ENCODE measurements around the gene ROCK2. TPM values are rescaled to one million over a fixed set of nuclear protein-coding genes. Genes with fewer than 3 reads are reported as not detected.

The ROCK2 gene
- total RNA-seq, 2 donors from 2014 or later, result 19.1 to 26.3 TPM

GRCh38 chr2:11325961-11326676, 18.3 kb downstream of the ROCK2 start:
- Mint-ChIP-seq H3K27me3 (no peaks in the 10 kb centered on the region), H3K36me3 (no peaks in the 10 kb centered on the region), H3K4me1 (ENCODE audit: low read depth in 2 of 2) (peaks cover 13 to 22% of the 10 kb centered on the region in 2 donors), H3K9me3 (no peaks in the 10 kb centered on the region), H3K27ac (no peak overlapping the region), H3K4me3 (no peak overlapping the region)
- ATAC-seq, result no peak
- no peak for DNase-seq (ENCODE audit: low spot score)

- ATAC-seq, result no peak
- Mint-ChIP-seq H3K9me3 (no peaks in the 10 kb centered on the region), H3K4me3 (no peak overlapping the region), H3K4me1 (ENCODE audit: low read depth in 2 of 2) (peaks cover 18% of the 10 kb centered on the region in 2 donors), H3K36me3 (no peaks in the 10 kb centered on the region), H3K27me3 (no peaks in the 10 kb centered on the region), H3K27ac (no peak overlapping the region)
- no peak for DNase-seq (ENCODE audit: low spot score)
Observed at GRCh38 chr2:11321847-11322246, 22.6 kb downstream of the ROCK2 start.

- Mint-ChIP-seq H3K36me3 (no peaks in the 10 kb centered on the region), H3K27me3 (no peaks in the 10 kb centered on the region), H3K4me3 (no peak overlapping the region), H3K27ac (no peak overlapping the region), H3K9me3 (no peaks in the 10 kb centered on the region), H3K4me1 (ENCODE audit: low read depth in 2 of 2) (peaks cover 18% of the 10 kb centered on the region in 2 donors)
- DNase-seq (ENCODE audit: low spot score) (no peak), ATAC-seq (no peak)
Observed at GRCh38 chr2:11320698-11321492, 23.5 kb downstream of the ROCK2 start.

GRCh38 chr2:11319939-11320338, 24.5 kb downstream of the ROCK2 start:
- no peak overlapping the region for H3K4me3 Mint-ChIP-seq
- H3K4me1 Mint-ChIP-seq (ENCODE audit: low read depth in 2 of 2), result peaks cover 18% of the 10 kb centered on the region in 2 donors
- no peaks in the 10 kb centered on the region for H3K27me3 Mint-ChIP-seq
- H3K36me3 Mint-ChIP-seq, result no peaks in the 10 kb centered on the region
- H3K9me3 Mint-ChIP-seq, result no peaks in the 10 kb centered on the region
- H3K27ac Mint-ChIP-seq, result no peak overlapping the region
- ATAC-seq (no peak), DNase-seq (ENCODE audit: low spot score) (no peak)

GRCh38 chr2:11315074-11315705, 29.2 kb downstream of the ROCK2 start:
- Mint-ChIP-seq H3K4me3 (no peak overlapping the region), H3K27ac (no peak overlapping the region), H3K4me1 (ENCODE audit: low read depth in 2 of 2) (peaks cover 16 to 20% of the 10 kb centered on the region in 2 donors), H3K36me3 (no peaks in the 10 kb centered on the region), H3K27me3 (no peaks in the 10 kb centered on the region), H3K9me3 (no peaks in the 10 kb centered on the region)
- no peak for DNase-seq (ENCODE audit: low spot score)
- no peak for ATAC-seq

- Mint-ChIP-seq H3K4me3 (no peak overlapping the region), H3K9me3 (no peaks in the 10 kb centered on the region), H3K27ac (no peak overlapping the region), H3K27me3 (no peaks in the 10 kb centered on the region), H3K4me1 (ENCODE audit: low read depth in 2 of 2) (peaks cover 16 to 20% of the 10 kb centered on the region in 2 donors), H3K36me3 (no peaks in the 10 kb centered on the region)
- no peak for DNase-seq (ENCODE audit: low spot score)
- ATAC-seq, result no peak
Observed at GRCh38 chr2:11314487-11314886, 29.9 kb downstream of the ROCK2 start.

- Mint-ChIP-seq H3K4me1 (ENCODE audit: low read depth in 2 of 2) (peaks cover 11 to 20% of the 10 kb centered on the region in 2 donors), H3K9me3 (no peaks in the 10 kb centered on the region), H3K27ac (no peak overlapping the region), H3K4me3 (no peak overlapping the region), H3K36me3 (no peaks in the 10 kb centered on the region), H3K27me3 (no peaks in the 10 kb centered on the region)
- DNase-seq (ENCODE audit: low spot score), result no peak
- no peak for ATAC-seq
Observed at GRCh38 chr2:11312770-11313471, 31.5 kb downstream of the ROCK2 start.

- no peaks in the 10 kb centered on the region for H3K9me3 Mint-ChIP-seq
- no peak overlapping the region for H3K4me3 Mint-ChIP-seq
- no peaks in the 10 kb centered on the region for H3K36me3 Mint-ChIP-seq
- H3K4me1 Mint-ChIP-seq (ENCODE audit: low read depth in 2 of 2), result peaks cover 18 to 23% of the 10 kb centered on the region in 2 donors
- ATAC-seq (no peak), DNase-seq (ENCODE audit: low spot score) (no peak)
- H3K27ac Mint-ChIP-seq, result no peak overlapping the region
- no peaks in the 10 kb centered on the region for H3K27me3 Mint-ChIP-seq
Observed at GRCh38 chr2:11311543-11311942, 32.9 kb downstream of the ROCK2 start.

- Mint-ChIP-seq H3K27ac (no peak overlapping the region), H3K27me3 (no peaks in the 10 kb centered on the region), H3K36me3 (no peaks in the 10 kb centered on the region), H3K4me1 (ENCODE audit: low read depth in 2 of 2) (peaks cover 23 to 26% of the 10 kb centered on the region in 2 donors), H3K4me3 (no peak overlapping the region), H3K9me3 (no peaks in the 10 kb centered on the region)
- DNase-seq (ENCODE audit: low spot score) (no peak), ATAC-seq (no peak)
Observed at GRCh38 chr2:11310212-11310611, 34.2 kb downstream of the ROCK2 start.

- H3K27me3 Mint-ChIP-seq, result no peaks in the 10 kb centered on the region
- H3K9me3 Mint-ChIP-seq, result no peaks in the 10 kb centered on the region
- H3K27ac Mint-ChIP-seq, result no peak overlapping the region
- no peak for DNase-seq (ENCODE audit: low spot score)
- H3K4me3 Mint-ChIP-seq, result no peak overlapping the region
- H3K4me1 Mint-ChIP-seq (ENCODE audit: low read depth in 2 of 2), result peaks cover 23 to 26% of the 10 kb centered on the region in 2 donors
- ATAC-seq, result no peak
- no peaks in the 10 kb centered on the region for H3K36me3 Mint-ChIP-seq
Observed at GRCh38 chr2:11309706-11310105, 34.7 kb downstream of the ROCK2 start.

- DNase-seq (ENCODE audit: low spot score) (no peak), ATAC-seq (no peak)
- no peaks in the 10 kb centered on the region for H3K27me3 Mint-ChIP-seq
- H3K4me1 Mint-ChIP-seq (ENCODE audit: low read depth in 2 of 2), result peaks cover 20 to 23% of the 10 kb centered on the region in 2 donors
- H3K27ac Mint-ChIP-seq, result no peak overlapping the region
- H3K4me3 Mint-ChIP-seq, result no peak overlapping the region
- no peaks in the 10 kb centered on the region for H3K9me3 Mint-ChIP-seq
- H3K36me3 Mint-ChIP-seq, result no peaks in the 10 kb centered on the region
Observed at GRCh38 chr2:11307764-11308415, 36.5 kb downstream of the ROCK2 start.

GRCh38 chr2:11305958-11306357, 38.5 kb downstream of the ROCK2 start:
- DNase-seq (ENCODE audit: low spot score) (no peak), ATAC-seq (no peak)
- no peaks in the 10 kb centered on the region for H3K27me3 Mint-ChIP-seq
- no peaks in the 10 kb centered on the region for H3K36me3 Mint-ChIP-seq
- H3K4me1 Mint-ChIP-seq (ENCODE audit: low read depth in 2 of 2), result peaks cover 9 to 14% of the 10 kb centered on the region in 2 donors
- no peak overlapping the region for H3K27ac Mint-ChIP-seq
- H3K9me3 Mint-ChIP-seq, result no peaks in the 10 kb centered on the region
- no peak overlapping the region for H3K4me3 Mint-ChIP-seq

GRCh38 chr2:11305338-11305737, 39.1 kb downstream of the ROCK2 start:
- Mint-ChIP-seq H3K36me3 (no peaks in the 10 kb centered on the region), H3K4me1 (ENCODE audit: low read depth in 2 of 2) (peaks cover 6 to 13% of the 10 kb centered on the region in 2 donors), H3K9me3 (no peaks in the 10 kb centered on the region), H3K27ac (no peak overlapping the region), H3K27me3 (no peaks in the 10 kb centered on the region), H3K4me3 (no peak overlapping the region)
- ATAC-seq (no peak), DNase-seq (ENCODE audit: low spot score) (no peak)
